ENCODE measurements around the gene DPYSL5.

DNA sequence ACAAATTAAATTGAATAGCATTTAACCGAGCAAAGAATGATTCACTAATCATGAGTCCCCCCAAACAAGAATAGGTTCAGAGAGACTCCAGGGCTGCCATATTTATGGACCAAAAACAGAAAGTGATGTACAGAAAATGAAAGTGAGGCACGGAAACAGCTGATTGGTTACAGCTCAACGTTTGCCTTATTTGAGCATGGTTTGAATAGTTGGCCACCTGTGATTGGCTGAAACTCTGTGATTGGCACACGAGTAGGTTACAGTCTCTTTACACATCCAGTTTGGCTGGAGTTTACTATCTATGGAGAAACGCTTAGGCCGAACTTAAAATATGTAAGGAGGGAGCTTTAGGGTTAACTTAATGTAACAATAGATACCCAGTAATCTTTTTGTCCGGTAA lies 27.0 kb upstream of the DPYSL5 start:
- TF ChIP-seq, protein P1, sequence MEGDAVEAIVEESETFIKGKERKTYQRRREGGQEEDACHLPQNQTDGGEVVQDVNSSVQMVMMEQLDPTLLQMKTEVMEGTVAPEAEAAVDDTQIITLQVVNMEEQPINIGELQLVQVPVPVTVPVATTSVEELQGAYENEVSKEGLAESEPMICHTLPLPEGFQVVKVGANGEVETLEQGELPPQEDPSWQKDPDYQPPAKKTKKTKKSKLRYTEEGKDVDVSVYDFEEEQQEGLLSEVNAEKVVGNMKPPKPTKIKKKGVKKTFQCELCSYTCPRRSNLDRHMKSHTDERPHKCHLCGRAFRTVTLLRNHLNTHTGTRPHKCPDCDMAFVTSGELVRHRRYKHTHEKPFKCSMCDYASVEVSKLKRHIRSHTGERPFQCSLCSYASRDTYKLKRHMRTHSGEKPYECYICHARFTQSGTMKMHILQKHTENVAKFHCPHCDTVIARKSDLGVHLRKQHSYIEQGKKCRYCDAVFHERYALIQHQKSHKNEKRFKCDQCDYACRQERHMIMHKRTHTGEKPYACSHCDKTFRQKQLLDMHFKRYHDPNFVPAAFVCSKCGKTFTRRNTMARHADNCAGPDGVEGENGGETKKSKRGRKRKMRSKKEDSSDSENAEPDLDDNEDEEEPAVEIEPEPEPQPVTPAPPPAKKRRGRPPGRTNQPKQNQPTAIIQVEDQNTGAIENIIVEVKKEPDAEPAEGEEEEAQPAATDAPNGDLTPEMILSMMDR (IDR thresholded peaks at IDR 0.05), result no peak
- TF ChIP-seq POLR2A (IDR thresholded peaks at IDR 0.05), result no peak

Data from body of pancreas (tissue), 4 donors.